CD4-positive, alpha-beta memory T cell (primary cell): ENCODE results near the gene DGAT2L6. TPM values are rescaled to one million over a fixed set of nuclear protein-coding genes. Genes with fewer than 3 reads are reported as not detected.
A peak's percentile ranks its signal among the peaks of the same experiment; 100 is the strongest.

Experiments
- CTCF ChIA-PET: fragments of 350-600 bp; sonication (Branson Sonifier 250); formaldehyde crosslinking; loops from one replicate; lab custom pipeline; 2021; ENCODE audit warnings: inconsistent platforms; ENCODE audit not compliant: partially characterized antibody; lab: Charles Lee
- POLR2A ChIA-PET: fragments of 350-600 bp; sonication (Branson Sonifier 250); formaldehyde crosslinking; loops from one replicate; lab custom pipeline; 2021; ENCODE audit not compliant: partially characterized antibody; lab: Charles Lee
- DNase-seq, 5 donors: peaks; one replicate each; pipeline versions ENCODE4 v3.0.0 to v3.0.0-alpha.2; 2020 to 2022; ENCODE audit warnings: mixed read lengths in 1 of 5
- H3K27ac ChIP-seq: one replicate; pipeline ENCODE4 v1.7.0; 2013; ENCODE audit warnings: low read depth, low read length
- H3K27me3 ChIP-seq: 2 replicates; pipeline ENCODE4 v1.7.0; 2013; ENCODE audit warnings: mild to moderate bottlenecking, low read length, moderate library complexity; ENCODE audit not compliant: insufficient read depth
- H3K36me3 ChIP-seq: 2 replicates; pipeline ENCODE4 v1.7.0; 2013; ENCODE audit warnings: mild to moderate bottlenecking, low read length, moderate library complexity; ENCODE audit not compliant: insufficient read depth
- H3K4me1 ChIP-seq: 2 replicates; pipeline ENCODE4 v1.7.0; 2013; ENCODE audit warnings: mild to moderate bottlenecking, low read length, moderate library complexity; ENCODE audit not compliant: insufficient read depth
- H3K4me3 ChIP-seq, 2 donors: one replicate each; pipeline ENCODE4 v1.7.0; 2013; ENCODE audit warnings: low read length in 2 of 2, mild to moderate bottlenecking in 1 of 2
- H3K9me3 ChIP-seq, 2 donors: one replicate each; pipeline ENCODE4 v1.7.0; 2013; ENCODE audit warnings: low read length in 2 of 2, control low read depth in 1 of 2; ENCODE audit not compliant: control insufficient read depth in 1 of 2
- H3K27ac Mint-ChIP-seq, 7 donors: one replicate each; pipeline ENCODE4 v1.8.0; 2020 to 2021; ENCODE audit warnings: mixed read lengths in 7 of 7, mild to moderate bottlenecking in 6 of 7, inconsistent platforms in 3 of 7, moderate library complexity in 3 of 7
- H3K27me3 Mint-ChIP-seq, 2 donors: one replicate each; pipeline ENCODE4 v1.8.0; 2020 to 2021; ENCODE audit warnings: mixed read lengths in 2 of 2
- H3K36me3 Mint-ChIP-seq, 2 donors: one replicate each; pipeline ENCODE4 v1.8.0; 2020 to 2021; ENCODE audit warnings: mixed read lengths in 2 of 2, inconsistent platforms in 1 of 2, mild to moderate bottlenecking in 1 of 2
- H3K4me1 Mint-ChIP-seq, 4 donors: one replicate each; pipeline ENCODE4 v1.8.0; 2020 to 2021; ENCODE audit warnings: mixed read lengths in 4 of 4, mild to moderate bottlenecking in 1 of 4
- H3K4me3 Mint-ChIP-seq, 8 donors: one replicate each; pipeline ENCODE4 v1.8.0; 2020 to 2021; ENCODE audit warnings: mixed read lengths in 8 of 8, mild to moderate bottlenecking in 7 of 8, moderate library complexity in 6 of 8, inconsistent platforms in 3 of 8
- H3K9me3 Mint-ChIP-seq, 8 donors: one replicate each; pipeline ENCODE4 v1.8.0; 2020 to 2021; ENCODE audit warnings: mixed read lengths in 8 of 8, mild to moderate bottlenecking in 5 of 8, inconsistent platforms in 3 of 8, moderate library complexity in 1 of 8
- intact Hi-C: fragments of 100-400 bp; cut with micrococcal nuclease; formaldehyde crosslinking; loops from one replicate; pipeline ENCODE4 v1.15.1; 2023
- polyA plus RNA-seq, 2 donors: library from polyadenylated mRNA; unstranded; fragments of 300-500 nt; fragmentation: Illumina TruSeq; gene quantifications; one replicate each; pipeline ENCODE4 v1.2.3, GENCODE V29; 2021
- total RNA-seq, 2 experiments: library from RNA; stranded (reverse); gene quantifications; one replicate each; pipeline ENCODE4 v1.2.3, GENCODE V29; 2021

The DGAT2L6 gene
- total and polyA plus RNA-seq, 4 experiments from 2014 or later, result not detected

DNA sequence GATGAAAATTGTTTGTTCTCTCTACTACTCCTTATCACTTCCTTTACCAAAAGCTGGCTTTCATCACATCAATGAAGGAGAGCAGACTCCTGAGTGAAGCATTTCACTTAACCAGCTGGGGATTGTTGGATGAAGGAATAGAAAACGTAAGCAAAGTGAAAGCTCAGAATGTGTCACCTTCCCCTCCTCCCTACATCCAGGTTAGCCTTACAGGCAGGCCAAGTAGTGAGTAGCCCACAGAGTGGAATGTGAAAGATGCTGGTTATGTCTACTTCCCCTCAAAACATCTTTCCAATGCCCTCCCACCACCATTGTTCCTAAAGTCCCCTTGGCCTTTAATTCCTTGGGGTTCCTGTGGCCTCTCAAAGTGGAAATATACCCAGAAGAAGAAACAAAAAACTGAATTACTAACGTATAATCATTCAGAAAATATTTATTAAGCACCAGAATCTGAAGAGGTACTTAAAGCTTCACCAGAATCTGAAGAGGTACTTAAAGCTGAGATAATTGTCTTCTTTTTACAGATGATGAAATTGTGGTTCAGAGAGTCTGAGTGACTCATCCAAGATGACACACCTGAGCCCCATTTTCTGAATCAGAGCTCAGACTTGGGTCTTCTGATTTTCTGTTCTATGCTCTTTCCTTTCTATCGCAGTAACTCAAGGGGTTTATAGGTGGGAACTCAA, 76.2 kb downstream of the DGAT2L6 start:
- no peak overlapping the region for H3K27ac ChIP-seq
- DNase-seq, result no peak
- no peak overlapping the region for H3K4me3 ChIP-seq
- ChIA-PET POLR2A (no interaction called here), CTCF (no interaction called here)
- no peaks in the 10 kb centered on the region for H3K9me3 Mint-ChIP-seq
- H3K9me3 ChIP-seq, result no peaks in the 10 kb centered on the region
- no peak overlapping the region for H3K27ac Mint-ChIP-seq
- no peaks in the 10 kb centered on the region for H3K27me3 ChIP-seq
- no peaks in the 10 kb centered on the region for H3K4me1 Mint-ChIP-seq
- H3K27me3 Mint-ChIP-seq, result no peaks in the 10 kb centered on the region
- no peaks in the 10 kb centered on the region for H3K4me1 ChIP-seq
- intact Hi-C loops, result no loop called here
- peaks cover 0 to 4% of the 10 kb centered on the region in 2 donors for H3K36me3 Mint-ChIP-seq
- no peak overlapping the region for H3K4me3 Mint-ChIP-seq
- no peaks in the 10 kb centered on the region for H3K36me3 ChIP-seq

DNA sequence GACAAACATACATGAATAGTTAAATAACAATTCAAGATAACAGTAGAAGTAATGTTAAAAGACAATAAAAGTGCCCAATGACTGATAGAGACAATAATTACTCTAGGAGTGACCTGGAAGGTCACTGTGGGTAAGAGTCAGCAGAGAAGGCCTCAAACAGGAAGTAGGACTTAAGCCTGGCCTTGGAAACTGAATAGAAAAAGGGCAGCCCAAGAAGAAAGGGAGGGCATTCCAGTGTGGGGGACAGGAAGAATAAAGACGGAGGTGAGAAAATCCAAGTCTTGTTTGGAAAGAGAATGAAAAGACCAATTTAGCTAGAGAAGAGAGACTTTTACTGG, 76.7 kb downstream of the DGAT2L6 start:
- no peak for DNase-seq
- no peak overlapping the region for H3K27ac Mint-ChIP-seq
- Histone ChIP-seq H3K27ac (no peak overlapping the region), H3K27me3 (no peaks in the 10 kb centered on the region), H3K4me3 (no peak overlapping the region), H3K9me3 (no peaks in the 10 kb centered on the region), H3K36me3 (no peaks in the 10 kb centered on the region), H3K4me1 (no peaks in the 10 kb centered on the region)
- POLR2A ChIA-PET, result no interaction called here
- intact Hi-C loops, result no loop called here
- peaks cover 1 to 4% of the 10 kb centered on the region in 2 donors for H3K36me3 Mint-ChIP-seq
- H3K4me3 Mint-ChIP-seq, result no peak overlapping the region
- H3K4me1 Mint-ChIP-seq, result no peaks in the 10 kb centered on the region
- H3K27me3 Mint-ChIP-seq, result no peaks in the 10 kb centered on the region
- CTCF ChIA-PET, result no interaction called here
- no peaks in the 10 kb centered on the region for H3K9me3 Mint-ChIP-seq

DNA sequence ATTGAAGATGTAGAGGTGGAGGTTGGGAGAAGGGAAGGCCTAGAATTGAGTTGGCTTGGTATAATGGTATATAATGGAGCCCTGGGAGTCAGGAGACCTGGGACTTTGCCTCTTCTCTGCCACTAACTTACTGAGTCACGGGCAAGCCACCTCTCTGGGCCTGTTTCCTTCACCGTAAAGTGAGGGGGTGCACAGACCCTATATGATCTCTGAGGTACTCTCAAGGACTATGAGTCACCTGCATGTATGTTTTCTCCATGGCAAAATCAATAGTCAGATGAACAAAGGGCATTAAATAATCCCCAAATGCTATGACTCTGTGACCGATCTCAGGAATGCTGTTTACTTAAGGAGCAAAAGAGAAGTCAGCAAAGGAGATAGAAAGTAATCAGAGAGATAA, 77.6 kb downstream of the DGAT2L6 start:
- intact Hi-C loops, result no loop called here
- H3K4me1 Mint-ChIP-seq, result no peaks in the 10 kb centered on the region
- H3K4me3 ChIP-seq, result no peak overlapping the region
- no peaks in the 10 kb centered on the region for H3K4me1 ChIP-seq
- no peaks in the 10 kb centered on the region for H3K27me3 ChIP-seq
- no peaks in the 10 kb centered on the region for H3K9me3 Mint-ChIP-seq
- POLR2A ChIA-PET, result no interaction called here
- CTCF ChIA-PET, result no interaction called here
- peak overlapping the region in 1 of 8 donors; percentile 57 for H3K4me3 Mint-ChIP-seq
- DNase-seq, result no peak
- H3K27me3 Mint-ChIP-seq, result no peaks in the 10 kb centered on the region
- no peak overlapping the region for H3K27ac ChIP-seq
- peaks cover 1 to 4% of the 10 kb centered on the region in 2 donors for H3K36me3 Mint-ChIP-seq
- H3K36me3 ChIP-seq, result no peaks in the 10 kb centered on the region
- H3K9me3 ChIP-seq, result no peaks in the 10 kb centered on the region
- H3K27ac Mint-ChIP-seq, result no peak overlapping the region

Other genes starting within 250 kb of the DGAT2L6 start
- gene AWAT2, start 127.5 kb upstream of the DGAT2L6 start, total RNA-seq, result not detected
- gene AWAT2, start 127.5 kb upstream of the DGAT2L6 start, polyA plus RNA-seq, result not detected
- not detected for gene OTUD6A, start 115.0 kb upstream of the DGAT2L6 start, total RNA-seq
- gene OTUD6A, start 115.0 kb upstream of the DGAT2L6 start, polyA plus RNA-seq, result not detected
- 10 to 100 TPM; 60.8 to 66.2 TPM for gene IGBP1, start 44.0 kb upstream of the DGAT2L6 start, total RNA-seq
- gene IGBP1, start 44.0 kb upstream of the DGAT2L6 start, polyA plus RNA-seq, result 10 to 100 TPM; 56.3 to 60.7 TPM
- not detected for gene AWAT1, start 57.2 kb downstream of the DGAT2L6 start, total RNA-seq
- gene AWAT1, start 57.2 kb downstream of the DGAT2L6 start, polyA plus RNA-seq, result not detected
- gene P2RY4, start 82.7 kb downstream of the DGAT2L6 start, total RNA-seq, result under 1 TPM in 1 of 2 experiments, not detected in 1; 0.35 TPM
- gene P2RY4, start 82.7 kb downstream of the DGAT2L6 start, polyA plus RNA-seq, result not detected
- not detected for gene ARR3, start 90.9 kb downstream of the DGAT2L6 start, total RNA-seq
- gene ARR3, start 90.9 kb downstream of the DGAT2L6 start, polyA plus RNA-seq, result not detected
- gene RAB41, start 104.7 kb downstream of the DGAT2L6 start, total RNA-seq, result not detected
- gene RAB41, start 104.7 kb downstream of the DGAT2L6 start, polyA plus RNA-seq, result not detected
- gene PDZD11, start 112.4 kb downstream of the DGAT2L6 start, total RNA-seq, result 10 to 100 TPM; 12.7 to 12.9 TPM
- gene PDZD11, start 112.4 kb downstream of the DGAT2L6 start, polyA plus RNA-seq, result 10 to 100 TPM; 38.9 to 52.3 TPM
- under 1 TPM; 0.08 to 0.17 TPM for gene KIF4A, start 112.6 kb downstream of the DGAT2L6 start, total RNA-seq
- gene KIF4A, start 112.6 kb downstream of the DGAT2L6 start, polyA plus RNA-seq, result not detected
- not detected for gene GDPD2, start 245.8 kb downstream of the DGAT2L6 start, total RNA-seq
- gene GDPD2, start 245.8 kb downstream of the DGAT2L6 start, polyA plus RNA-seq, result not detected